HEK293 (cell line): ENCODE data around the gene SCNN1G.

Source experiments
- ATF2 ChIP-seq: fragments of 450-650 bp; formaldehyde crosslinking; IDR thresholded peaks from 2 replicates; pipeline ENCODE4 v1.5.1; 2016; ENCODE audit warnings: missing biosample characterization, missing genetic modification characterization, low read depth
- BCL11B ChIP-seq: fragments of 450-650 bp; formaldehyde crosslinking; IDR thresholded peaks from 2 replicates; pipeline ENCODE4 v1.5.1; 2016; ENCODE audit warnings: low read depth, missing biosample characterization, missing genetic modification characterization
- CTCF ChIP-seq: fragments of 450-650 bp; formaldehyde crosslinking; IDR thresholded peaks from 2 replicates; pipeline ENCODE4 v1.5.1; 2016; ENCODE audit warnings: missing biosample characterization, missing genetic modification characterization
- GLIS1 ChIP-seq: fragments of 450-650 bp; formaldehyde crosslinking; IDR thresholded peaks from 2 replicates; pipeline ENCODE4 v1.5.1; 2016; ENCODE audit warnings: missing biosample characterization, missing genetic modification characterization
- HIC1 ChIP-seq: fragments of 450-650 bp; formaldehyde crosslinking; IDR thresholded peaks from 2 replicates; pipeline ENCODE4 v1.5.1; 2016; ENCODE audit warnings: missing biosample characterization, missing genetic modification characterization
- IKZF3 ChIP-seq: fragments of 450-650 bp; IDR thresholded peaks from 2 replicates; pipeline ENCODE4 v1.5.0; 2018; ENCODE audit warnings: missing biosample characterization, mild to moderate bottlenecking, missing genetic modification characterization, moderate library complexity
- KLF1 ChIP-seq: fragments of 450-650 bp; formaldehyde crosslinking; IDR thresholded peaks from 2 replicates; pipeline ENCODE4 v1.5.1; 2016; ENCODE audit warnings: missing biosample characterization, missing genetic modification characterization
- KLF7 ChIP-seq: fragments of 450-650 bp; formaldehyde crosslinking; IDR thresholded peaks from 2 replicates; pipeline ENCODE4 v1.5.1; 2016; ENCODE audit warnings: missing biosample characterization, missing genetic modification characterization, borderline replicate concordance
- PRDM10 ChIP-seq: fragments of 450-650 bp; formaldehyde crosslinking; IDR thresholded peaks from 2 replicates; pipeline ENCODE4 v1.5.1; 2016; ENCODE audit warnings: missing biosample characterization, missing genetic modification characterization
- SCRT2 ChIP-seq: fragments of 450-650 bp; formaldehyde crosslinking; IDR thresholded peaks from 2 replicates; pipeline ENCODE4 v1.5.1; 2016; ENCODE audit warnings: missing biosample characterization, missing genetic modification characterization
- SP2 ChIP-seq: fragments of 450-650 bp; formaldehyde crosslinking; IDR thresholded peaks from 2 replicates; pipeline ENCODE4 v1.5.1; 2016; ENCODE audit warnings: missing biosample characterization, missing genetic modification characterization
- TRIM28 ChIP-seq: IDR thresholded peaks from 2 replicates; pipeline ENCODE4 v1.6.1; 2011; ENCODE audit warnings: low read length, control low read depth, borderline replicate concordance
- ZBTB48 ChIP-seq: fragments of 450-650 bp; formaldehyde crosslinking; IDR thresholded peaks from 2 replicates; pipeline ENCODE4 v1.5.1; 2016; ENCODE audit warnings: missing biosample characterization, missing genetic modification characterization
- ZNF121 ChIP-seq: fragments of 450-650 bp; formaldehyde crosslinking; IDR thresholded peaks from 2 replicates; pipeline ENCODE4 v1.5.1; 2016; ENCODE audit warnings: missing biosample characterization, missing genetic modification characterization
- ZNF169 ChIP-seq: fragments of 450-650 bp; formaldehyde crosslinking; IDR thresholded peaks from 2 replicates; pipeline ENCODE4 v1.5.1; 2016; ENCODE audit warnings: missing biosample characterization, missing genetic modification characterization
- ZNF239 ChIP-seq: fragments of 450-650 bp; formaldehyde crosslinking; IDR thresholded peaks from 2 replicates; pipeline ENCODE4 v1.5.1; 2016; ENCODE audit warnings: missing biosample characterization, missing genetic modification characterization
- ZNF274 ChIP-seq, 2 experiments: fragments of 200-500 bp in 1 of 2; fragments of 450-650 bp in 1 of 2; sonication (Bioruptor generic) in 1 of 2; formaldehyde crosslinking in 1 of 2; IDR thresholded peaks; 2 replicates each; pipeline versions ENCODE4 v1.5.1 to v1.6.1; 2014 to 2016; ENCODE audit warnings: borderline replicate concordance in 1 of 2, inconsistent platforms in 1 of 2, low read length in 1 of 2, missing biosample characterization in 1 of 2, missing genetic modification characterization in 1 of 2
- ZNF280D ChIP-seq: fragments of 450-650 bp; formaldehyde crosslinking; IDR thresholded peaks from 2 replicates; pipeline ENCODE4 v1.5.1; 2016; ENCODE audit warnings: missing biosample characterization, missing genetic modification characterization
- ZNF324 ChIP-seq: fragments of 450-650 bp; formaldehyde crosslinking; IDR thresholded peaks from 2 replicates; pipeline ENCODE4 v1.5.1; 2016; ENCODE audit warnings: missing biosample characterization, missing genetic modification characterization
- ZNF354C ChIP-seq: fragments of 450-650 bp; formaldehyde crosslinking; IDR thresholded peaks from 2 replicates; pipeline ENCODE4 v1.5.1; 2016; ENCODE audit warnings: missing biosample characterization, missing genetic modification characterization, low read depth, borderline replicate concordance
- ZNF37A ChIP-seq: fragments of 450-650 bp; IDR thresholded peaks from 2 replicates; pipeline ENCODE4 v1.5.1; 2018; ENCODE audit warnings: missing biosample characterization, missing genetic modification characterization
- ZNF404 ChIP-seq: fragments of 450-650 bp; formaldehyde crosslinking; IDR thresholded peaks from 2 replicates; pipeline ENCODE4 v1.5.1; 2017; ENCODE audit warnings: missing biosample characterization, missing genetic modification characterization
- ZNF514 ChIP-seq: fragments of 450-650 bp; formaldehyde crosslinking; IDR thresholded peaks from 2 replicates; pipeline ENCODE4 v1.5.1; 2016; ENCODE audit warnings: missing biosample characterization, missing genetic modification characterization
- ZNF670 ChIP-seq: fragments of 450-650 bp; formaldehyde crosslinking; IDR thresholded peaks from 2 replicates; pipeline ENCODE4 v1.5.1; 2016; ENCODE audit warnings: missing biosample characterization, missing genetic modification characterization, low read depth
- ZNF701 ChIP-seq: fragments of 450-650 bp; formaldehyde crosslinking; IDR thresholded peaks from 2 replicates; pipeline ENCODE4 v1.5.1; 2016; ENCODE audit warnings: missing biosample characterization, missing genetic modification characterization
- ZNF747 ChIP-seq: fragments of 450-650 bp; formaldehyde crosslinking; IDR thresholded peaks from 2 replicates; pipeline ENCODE4 v1.5.1; 2016; ENCODE audit warnings: missing biosample characterization, missing genetic modification characterization
- ZNF76 ChIP-seq: fragments of 450-650 bp; formaldehyde crosslinking; IDR thresholded peaks from 2 replicates; pipeline ENCODE4; 2016; ENCODE audit warnings: low read depth, missing biosample characterization, missing genetic modification characterization, borderline replicate concordance

SCNN1G gene

GRCh38 chr16:23148513-23149266, 33.9 kb upstream of the SCNN1G start (continued):
- no peak for TF ChIP-seq ZNF701
- TF ChIP-seq ZNF239 (tag by site-specific recombination): no peak
- no peak for TF ChIP-seq ZNF121 (tag by site-specific recombination)
- TF ChIP-seq GLIS1: no peak
- TF ChIP-seq ZNF324 (tag by site-specific recombination): no peak
- no peak for TF ChIP-seq ZNF404 (tag by site-specific recombination)
- no peak for TF ChIP-seq TRIM28
- peak; percentile 15; the same call in 1 of the 2 replicates for TF ChIP-seq ZNF76 (tag by site-specific recombination)
- TF ChIP-seq ZNF169: no peak
- no peak for TF ChIP-seq HIC1 (tag by site-specific recombination)
- no peak for TF ChIP-seq ATF2 (tag by site-specific recombination)
- no peak for TF ChIP-seq IKZF3 (tag by site-specific recombination)
- TF ChIP-seq PRDM10 (tag by site-specific recombination): no peak
- no peak for TF ChIP-seq ZNF514
- no peak for TF ChIP-seq ZBTB48 (tag by site-specific recombination)
- no peak for TF ChIP-seq ZNF747 (tag by site-specific recombination)
- no peak for TF ChIP-seq CTCF (tag by site-specific recombination)
- no peak for TF ChIP-seq ZNF354C (tag by site-specific recombination)
- TF ChIP-seq ZNF670 (tag by site-specific recombination): no peak
- no peak for TF ChIP-seq BCL11B (tag by site-specific recombination)
- no peak; the same call in 1 of the 2 replicates for TF ChIP-seq KLF1
- TF ChIP-seq ZNF280D: no peak
- TF ChIP-seq ZNF274 (IDR thresholded peaks at IDR 0.05; ENCODE audit: low read length): no peak
- TF ChIP-seq ZNF274 (tag by site-specific recombination; IDR thresholded peaks at IDR 0.05; ENCODE audit: borderline replicate concordance): no peak
- no peak for TF ChIP-seq SP2 (tag by site-specific recombination)
- no peak for TF ChIP-seq ZNF37A (tag by site-specific recombination)
- 0 out of 2 replicates have a peak, but pooled peaks have one; percentile 18 for TF ChIP-seq SCRT2
- TF ChIP-seq KLF7 (tag by site-specific recombination): no peak
